ENCODE results near the gene LRP1B.

The LRP1B gene

GRCh38 chr2:141151611-141152286 is 979.1 kb downstream of the LRP1B start:
- no peak for DNase-seq (ENCODE audit: low read depth in 2 of 2)

GRCh38 chr2:141142025-141142424 is 988.8 kb downstream of the LRP1B start:
- DNase-seq (ENCODE audit: low read depth in 2 of 2), result no peak

- DNase-seq (ENCODE audit: low read depth in 2 of 2), result no peak
These were observed 993.6 kb downstream of the LRP1B start for GRCh38 chr2:141137122-141137693.

GRCh38 chr2:141133883-141134282 is 996.9 kb downstream of the LRP1B start:
- DNase-seq (ENCODE audit: low read depth in 2 of 2), result no peak

GRCh38 chr2:141125432-141125831 is 1005.4 kb downstream of the LRP1B start:
- no peak for DNase-seq (ENCODE audit: low read depth in 2 of 2)

GRCh38 chr2:141118836-141119235 is 1012.0 kb downstream of the LRP1B start:
- no peak for DNase-seq (ENCODE audit: low read depth in 2 of 2)

GRCh38 chr2:141113301-141113700 is 1017.5 kb downstream of the LRP1B start:
- DNase-seq (ENCODE audit: low read depth in 2 of 2), result no peak

- DNase-seq (ENCODE audit: low read depth in 2 of 2), result no peak
These were observed 1021.2 kb downstream of the LRP1B start for GRCh38 chr2:141109633-141110032.

- no peak for DNase-seq (ENCODE audit: low read depth in 2 of 2)
These were observed 1025.1 kb downstream of the LRP1B start for GRCh38 chr2:141105763-141106162.

GRCh38 chr2:141103216-141103615 is 1027.6 kb downstream of the LRP1B start:
- DNase-seq (ENCODE audit: low read depth in 2 of 2), result no peak

GRCh38 chr2:141079231-141079630 is 1051.6 kb downstream of the LRP1B start:
- no peak for DNase-seq (ENCODE audit: low read depth in 2 of 2)

- DNase-seq (ENCODE audit: low read depth in 2 of 2), result no peak
These were observed 1055.1 kb downstream of the LRP1B start for GRCh38 chr2:141075753-141076152.

GRCh38 chr2:141068053-141068682 is 1062.6 kb downstream of the LRP1B start:
- no peak for DNase-seq (ENCODE audit: low read depth in 2 of 2)

GRCh38 chr2:141065042-141065441 is 1065.8 kb downstream of the LRP1B start:
- DNase-seq (ENCODE audit: low read depth in 2 of 2), result no peak

- no peak for DNase-seq (ENCODE audit: low read depth in 2 of 2)
These were observed 1067.4 kb downstream of the LRP1B start for GRCh38 chr2:141063406-141063805.

- no peak for DNase-seq (ENCODE audit: low read depth in 2 of 2)
These were observed 1068.4 kb downstream of the LRP1B start for GRCh38 chr2:141062443-141062842.

- no peak for DNase-seq (ENCODE audit: low read depth in 2 of 2)
These were observed 1068.8 kb downstream of the LRP1B start for GRCh38 chr2:141062031-141062430.

GRCh38 chr2:141058556-141058955 is 1072.3 kb downstream of the LRP1B start:
- no peak for DNase-seq (ENCODE audit: low read depth in 2 of 2)

GRCh38 chr2:141055531-141055930 is 1075.3 kb downstream of the LRP1B start:
- peak; percentile 40 to 47 for DNase-seq (ENCODE audit: low read depth in 2 of 2)

GRCh38 chr2:141048951-141049350 is 1081.9 kb downstream of the LRP1B start:
- DNase-seq (ENCODE audit: low read depth in 2 of 2), result no peak

- DNase-seq (ENCODE audit: low read depth in 2 of 2), result no peak
These were observed 1089.5 kb downstream of the LRP1B start for GRCh38 chr2:141041281-141041680.

GRCh38 chr2:141038341-141038740 is 1092.5 kb downstream of the LRP1B start:
- no peak for DNase-seq (ENCODE audit: low read depth in 2 of 2)

- no peak for DNase-seq (ENCODE audit: low read depth in 2 of 2)
These were observed 1093.5 kb downstream of the LRP1B start for GRCh38 chr2:141037361-141037760.

Data from fibroblast of skin of left quadriceps (primary cell).